IMR-90 (cell line): Measurements from ENCODE around the gene ILDR2. TPM values are rescaled to one million over a fixed set of nuclear protein-coding genes. Genes with fewer than 3 reads are reported as not detected.

Source experiments
- ATAC-seq: fragments of 200-7000 bp; cut with Tn5 transposase; 2 replicates; pipeline ENCODE4 v1.9.1; 2020; ENCODE audit warnings: low read depth, mild to moderate bottlenecking, moderate library complexity
- BruUV-seq: library from RNA; stranded (reverse); fragments of 400-500 nt; replicated peaks from 2 replicates; lab custom pipeline; 2021; lab: Mats Ljungman, UMichigan
- CTCF ChIA-PET: fragments of 300-600 bp; formaldehyde crosslinking; extraction: SDS; loops from one replicate; lab custom pipeline; 2021; ENCODE audit warnings: antibody characterized with exemption; lab: Yijun Ruan, JAX
- POLR2A ChIA-PET: fragments of 300-600 bp; sonication (Branson Sonifier 250); formaldehyde crosslinking; loops from one replicate; lab custom pipeline; 2022; ENCODE audit warnings: antibody characterized with exemption; ENCODE audit not compliant: unreplicated experiment; lab: Charles Lee
- DNase-seq: peaks from one replicate; pipeline ENCODE4 v3.0.0; 2013
- H2AFZ ChIP-seq: replicated peaks from 2 replicates; pipeline ENCODE3; 2013; ENCODE audit warnings: low read length, mild to moderate bottlenecking; ENCODE audit not compliant: poor library complexity
- H2AK5ac ChIP-seq: 2 replicates; pipeline ENCODE4 v1.6.1; 2013; ENCODE audit warnings: low read depth, low read length, inconsistent platforms
- H2AK9ac ChIP-seq: replicated peaks from 2 replicates; pipeline ENCODE3; 2013; ENCODE audit warnings: mild to moderate bottlenecking, low read depth, low read length, moderate library complexity; ENCODE audit not compliant: poor library complexity
- H2BK120ac ChIP-seq: 2 replicates; pipeline ENCODE4 v1.6.1; 2013; ENCODE audit warnings: low read depth, low read length, inconsistent platforms
- H2BK15ac ChIP-seq: 3 replicates; pipeline ENCODE4 v1.6.1; 2013; ENCODE audit warnings: low read depth, low read length, inconsistent platforms
- H2BK20ac ChIP-seq: 2 replicates; pipeline ENCODE4 v1.6.1; 2013; ENCODE audit warnings: low read depth, mild to moderate bottlenecking, inconsistent platforms, low read length, moderate library complexity
- H2BK5ac ChIP-seq: 2 replicates; pipeline ENCODE4 v1.6.1; 2013; ENCODE audit warnings: mild to moderate bottlenecking, low read depth, low read length, inconsistent platforms; ENCODE audit not compliant: poor library complexity, severe bottlenecking
- H3K14ac ChIP-seq: replicated peaks from 2 replicates; pipeline ENCODE4 v1.6.1; 2013; ENCODE audit warnings: low read depth, low read length, inconsistent platforms
- H3K18ac ChIP-seq: 2 replicates; pipeline ENCODE4 v1.6.1; 2013; ENCODE audit warnings: low read depth, low read length, control low read depth
- H3K23ac ChIP-seq: 2 replicates; pipeline ENCODE4 v1.6.1; 2013; ENCODE audit warnings: low read depth, low read length, inconsistent platforms
- H3K27ac ChIP-seq: 2 replicates; pipeline ENCODE4 v1.5.1; 2013; ENCODE audit warnings: mild to moderate bottlenecking, control low read depth, low read length; ENCODE audit not compliant: insufficient read depth
- H3K27me3 ChIP-seq: 2 replicates; pipeline ENCODE4 v1.6.1; 2013; ENCODE audit warnings: low read length; ENCODE audit not compliant: control insufficient read depth, insufficient read depth
- H3K36me3 ChIP-seq: 2 replicates; pipeline ENCODE4 v1.6.1; 2013; ENCODE audit warnings: low read length, mixed read lengths; ENCODE audit not compliant: control insufficient read depth, insufficient read depth
- H3K4ac ChIP-seq: 2 replicates; pipeline ENCODE4 v1.6.1; 2013; ENCODE audit warnings: low read depth, low read length, inconsistent platforms
- H3K4me1 ChIP-seq: 2 replicates; pipeline ENCODE4 v1.6.1; 2013; ENCODE audit warnings: low read length, mixed read lengths; ENCODE audit not compliant: control insufficient read depth, insufficient read depth
- H3K4me2 ChIP-seq: 2 replicates; pipeline ENCODE4 v1.6.1; 2013; ENCODE audit warnings: low read depth, mild to moderate bottlenecking, control low read depth, low read length, moderate library complexity
- H3K4me3 ChIP-seq: 2 replicates; pipeline ENCODE4 v1.5.1; 2013; ENCODE audit warnings: low read depth, mild to moderate bottlenecking, control low read depth, low read length, moderate library complexity; ENCODE audit not compliant: insufficient read depth
- H3K56ac ChIP-seq: 2 replicates; pipeline ENCODE4 v1.6.1; 2013; ENCODE audit warnings: low read length, inconsistent platforms; ENCODE audit not compliant: insufficient read depth; ENCODE audit errors: extremely low read depth
- H3K79me1 ChIP-seq, 2 experiments: 2 replicates each; pipeline ENCODE4 v1.6.1; 2013; ENCODE audit warnings: low read length in 2 of 2, inconsistent platforms in 1 of 2, low read depth in 1 of 2
- H3K9ac ChIP-seq: 2 replicates; pipeline ENCODE4 v1.6.1; 2013; ENCODE audit warnings: low read depth, low read length, control low read depth
- H3K9me1 ChIP-seq: 2 replicates; pipeline ENCODE4 v1.6.1; 2013; ENCODE audit warnings: low read length, inconsistent platforms; ENCODE audit not compliant: insufficient read depth
- H3K9me3 ChIP-seq: 2 replicates; pipeline ENCODE4 v1.6.1; 2013; ENCODE audit warnings: low read length; ENCODE audit not compliant: control insufficient read depth, insufficient read depth
- H4K20me1 ChIP-seq: 2 replicates; pipeline ENCODE4 v1.6.1; 2013; ENCODE audit warnings: low read length, inconsistent platforms; ENCODE audit not compliant: insufficient read depth
- H4K5ac ChIP-seq: 2 replicates; pipeline ENCODE4 v1.6.1; 2013; ENCODE audit warnings: mild to moderate bottlenecking, low read depth, low read length, control low read depth
- H4K8ac ChIP-seq, 2 experiments: 2 replicates each; pipeline ENCODE4 v1.6.1; 2013; ENCODE audit warnings: low read depth in 2 of 2, low read length in 2 of 2, control low read depth in 1 of 2, inconsistent platforms in 1 of 2
- H4K91ac ChIP-seq: 2 replicates; pipeline ENCODE4 v1.6.1; 2013; ENCODE audit warnings: low read depth, low read length, inconsistent platforms; ENCODE audit not compliant: insufficient read depth
- MAFK ChIP-seq: IDR thresholded peaks from 2 replicates; pipeline ENCODE4 v1.6.1; 2012; ENCODE audit warnings: low read depth, low read length, improper control_type of control experiment
- MAZ ChIP-seq: IDR thresholded peaks from 2 replicates; pipeline ENCODE4 v1.6.1; 2012; ENCODE audit warnings: low read depth, mild to moderate bottlenecking, low read length, improper control_type of control experiment, moderate library complexity, borderline replicate concordance
- WGBS, 2 experiments: methylation state at CpG; one replicate each; pipeline versions ENCODE4 v1.1.5 to v1.1.7; 2013; ENCODE audit warnings: missing lambda C conversion rate in 2 of 2; ENCODE audit not compliant: insufficient read length in 1 of 2; ENCODE audit errors: extremely low coverage in 2 of 2; 5-methylcytosine and 5-hydroxymethylcytosine counted together
- dilution Hi-C: fragments of 300-500 bp; cut with HindIII; formaldehyde crosslinking; loops from one replicate; pipeline ENCODE4 v1.14.3; 2018; ENCODE audit warnings: low sequenced_read_pairs; ENCODE audit not compliant: unreplicated experiment
- in situ Hi-C: fragments of 300-500 bp; cut with MboI; formaldehyde crosslinking; loops from 3 replicates; pipeline ENCODE4 v1.14.3; 2019; ENCODE audit warnings: low sequenced_read_pairs, inconsistent platforms, mixed read lengths
- intact Hi-C: fragments of 100-400 bp; cut with micrococcal nuclease; formaldehyde crosslinking; loops from 2 replicates; pipeline ENCODE4 v1.10.0; 2022
- polyA plus RNA-seq, 3 experiments: library from polyadenylated mRNA; depleted of rRNA; stranded (reverse); fragments of >200 nt; gene quantifications; 2 replicates each; pipeline ENCODE4 v1.2.3, GENCODE V29; 2012; ENCODE audit warnings: low replicate concordance in 1 of 3
- total RNA-seq: library from RNA; depleted of rRNA; stranded (reverse); fragments of >200 nt; gene quantifications from 2 replicates; pipeline ENCODE4 v1.2.3, GENCODE V29; 2012

ILDR2 gene
- total and polyA plus RNA-seq, 2 of the 4 experiments (the other 2 are of a cell fraction) = under 0.01 TPM; not detected in 1

GRCh38 chr1:166981589-166981988 is 6.2 kb upstream of the ILDR2 start:
- H3K4me3 ChIP-seq = no peak overlapping the region
- ChIA-PET CTCF (no interaction called here), POLR2A (no interaction called here)
- H3K23ac ChIP-seq = no peak overlapping the region
- H4K8ac ChIP-seq = no peak overlapping the region
- H3K27ac ChIP-seq = no peak overlapping the region
- DNase-seq (no peak), ATAC-seq (no peak)
- no peak overlapping the region for H3K14ac ChIP-seq
- H3K27me3 ChIP-seq = peaks cover 4% of the 10 kb centered on the region
- TF ChIP-seq MAFK (peak; percentile 49), MAZ (no peak)
- H2BK120ac ChIP-seq = no peak overlapping the region
- H3K4me2 ChIP-seq = no peak overlapping the region
- dilution Hi-C loops (no loop called here), in situ Hi-C loops (no loop called here), intact Hi-C loops (no loop called here)
- no peak overlapping the region for H4K5ac ChIP-seq
- H3K9ac ChIP-seq = no peak overlapping the region
- WGBS, 2 experiments = no CpG with 5 or more reads among the region's 1 CpG
- H2BK20ac ChIP-seq = no peak overlapping the region
- H2AK9ac ChIP-seq = no peak overlapping the region
- H3K36me3 ChIP-seq = no peaks in the 10 kb centered on the region
- no peak overlapping the region for H3K18ac ChIP-seq
- no peaks in the 10 kb centered on the region for H3K9me3 ChIP-seq
- no peak overlapping the region for H2BK5ac ChIP-seq
- H2BK15ac ChIP-seq = no peak overlapping the region
- no peak overlapping the region for H3K4ac ChIP-seq
- H3K9me1 ChIP-seq = no peaks in the 10 kb centered on the region
- H2AK5ac ChIP-seq = no peak overlapping the region
- H2AFZ ChIP-seq = no peak overlapping the region
- BruUV-seq = no TSS peak
- H3K56ac ChIP-seq = no peak overlapping the region
- no peaks in the 10 kb centered on the region for H3K4me1 ChIP-seq
- no peak overlapping the region for H4K91ac ChIP-seq
- no peaks in the 10 kb centered on the region for H4K20me1 ChIP-seq
- H3K79me1 ChIP-seq = no peaks in the 10 kb centered on the region
